Bronchial epithelial cell (primary cell): ENCODE measurements around the gene HIVEP3. TPM values are rescaled to one million over a fixed set of nuclear protein-coding genes. Genes with fewer than 3 reads are reported as not detected.

Experiments
- DNase-seq: peaks from one replicate; pipeline ENCODE4 v3.0.0-alpha.2; 2010; ENCODE audit warnings: low read depth
- FAIRE-seq: peaks from 2 replicates; lab custom pipeline; 2011; peaks lifted over from hg19 to GRCh38; lab: Jason Lieb, UNC
- H3K27me3 ChIP-seq: 2 replicates; pipeline ENCODE4 v1.5.1; 2011; ENCODE audit warnings: low read length; ENCODE audit not compliant: control insufficient read depth, insufficient read depth
- H3K36me3 ChIP-seq: 2 replicates; pipeline ENCODE4 v1.5.1; 2011; ENCODE audit warnings: low read length; ENCODE audit not compliant: control insufficient read depth, insufficient read depth
- H3K4me3 ChIP-seq: 2 replicates; pipeline ENCODE4 v1.5.1; 2011; ENCODE audit warnings: mild to moderate bottlenecking, low read depth, low read length, control low read depth
- total RNA-seq: library from RNA; depleted of rRNA; stranded (reverse); fragments of >200 nt; gene quantifications from 2 replicates; pipeline ENCODE4 v1.2.1, GENCODE V29; 2014
- TF ChIP-seq, protein P1 (sequence below): IDR thresholded peaks from 2 replicates; pipeline ENCODE4 v1.5.1; 2011; ENCODE audit warnings: mild to moderate bottlenecking, moderate library complexity, low read length, control low read depth, inconsistent platforms; ENCODE audit not compliant: insufficient read depth, severe bottlenecking

HIVEP3 gene
- total RNA-seq, 1 donor from 2014 or later: under 0.01 TPM

DNA sequence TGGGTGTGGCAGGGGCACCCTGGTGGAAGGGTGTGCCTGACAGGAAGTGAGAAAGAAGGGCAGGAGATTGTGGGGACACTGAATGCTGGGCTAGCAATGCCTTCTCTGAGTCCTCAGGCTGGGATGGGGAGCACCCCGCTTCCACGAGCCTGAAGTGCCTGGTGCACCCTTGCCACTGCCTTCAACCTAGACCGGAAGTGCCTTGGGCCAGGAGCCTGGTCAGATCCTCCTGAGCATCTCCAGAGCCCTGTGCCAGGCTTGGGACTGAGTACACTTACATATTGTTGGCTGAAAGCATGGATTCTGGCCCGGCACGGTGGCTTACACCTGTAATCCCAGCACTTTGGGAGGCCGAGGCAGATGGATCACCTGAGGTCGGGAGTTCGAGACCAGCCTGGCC, 228.4 kb downstream of the HIVEP3 start:
- Histone ChIP-seq H3K27me3 (no peaks in the 10 kb centered on the region), H3K36me3 (no peaks in the 10 kb centered on the region), H3K4me3 (no peak overlapping the region)
- DNase-seq: no peak
- FAIRE-seq: no peak
- TF ChIP-seq, protein P1, sequence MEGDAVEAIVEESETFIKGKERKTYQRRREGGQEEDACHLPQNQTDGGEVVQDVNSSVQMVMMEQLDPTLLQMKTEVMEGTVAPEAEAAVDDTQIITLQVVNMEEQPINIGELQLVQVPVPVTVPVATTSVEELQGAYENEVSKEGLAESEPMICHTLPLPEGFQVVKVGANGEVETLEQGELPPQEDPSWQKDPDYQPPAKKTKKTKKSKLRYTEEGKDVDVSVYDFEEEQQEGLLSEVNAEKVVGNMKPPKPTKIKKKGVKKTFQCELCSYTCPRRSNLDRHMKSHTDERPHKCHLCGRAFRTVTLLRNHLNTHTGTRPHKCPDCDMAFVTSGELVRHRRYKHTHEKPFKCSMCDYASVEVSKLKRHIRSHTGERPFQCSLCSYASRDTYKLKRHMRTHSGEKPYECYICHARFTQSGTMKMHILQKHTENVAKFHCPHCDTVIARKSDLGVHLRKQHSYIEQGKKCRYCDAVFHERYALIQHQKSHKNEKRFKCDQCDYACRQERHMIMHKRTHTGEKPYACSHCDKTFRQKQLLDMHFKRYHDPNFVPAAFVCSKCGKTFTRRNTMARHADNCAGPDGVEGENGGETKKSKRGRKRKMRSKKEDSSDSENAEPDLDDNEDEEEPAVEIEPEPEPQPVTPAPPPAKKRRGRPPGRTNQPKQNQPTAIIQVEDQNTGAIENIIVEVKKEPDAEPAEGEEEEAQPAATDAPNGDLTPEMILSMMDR: no peak

DNA sequence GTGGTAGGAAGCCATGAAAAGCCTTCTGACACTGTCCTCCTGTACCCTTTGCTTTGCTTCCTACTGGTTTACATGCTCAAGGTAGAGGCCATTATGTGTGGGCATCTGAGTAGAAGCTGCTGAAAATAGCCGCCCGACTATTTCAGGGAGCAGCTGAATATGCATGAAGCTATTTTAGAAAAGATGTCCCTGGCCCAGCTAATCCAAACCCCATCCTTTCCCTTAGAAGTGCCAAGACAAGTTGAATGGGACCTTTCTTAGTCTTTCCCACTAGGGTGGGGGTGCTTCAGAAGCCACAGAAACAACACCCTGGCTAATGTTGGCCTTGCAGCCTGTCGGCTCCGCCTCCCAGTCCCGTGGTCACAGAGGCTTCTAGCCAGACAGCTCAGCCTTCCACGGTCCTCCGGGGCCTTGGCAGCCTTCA, 229.2 kb downstream of the HIVEP3 start:
- DNase-seq (no peak), FAIRE-seq (no peak)

DNA sequence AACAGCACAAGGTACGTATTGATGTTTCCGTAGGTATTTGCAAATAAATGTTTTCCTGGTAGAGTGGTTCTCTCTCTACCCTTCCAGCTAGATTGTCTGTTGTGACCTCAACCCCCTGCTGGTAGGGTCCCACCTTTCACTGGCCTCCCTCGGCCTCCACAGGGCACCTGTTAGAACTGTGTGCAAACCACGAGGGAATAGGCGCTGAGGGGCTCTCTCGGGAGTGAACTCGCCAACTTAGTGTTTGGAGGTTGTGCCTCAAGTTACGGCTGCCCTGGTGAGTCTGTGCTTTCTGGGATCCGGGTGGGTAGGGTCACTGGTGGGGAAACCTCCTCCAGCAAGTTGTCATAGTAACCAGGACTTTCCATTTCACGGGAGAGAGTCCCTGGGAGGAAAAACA, 229.6 kb downstream of the HIVEP3 start:
- FAIRE-seq (no peak), DNase-seq (no peak)
- Histone ChIP-seq H3K27me3 (no peaks in the 10 kb centered on the region), H3K36me3 (no peaks in the 10 kb centered on the region), H3K4me3 (no peak overlapping the region)
- TF ChIP-seq, protein P1: no peak

More for the DNA sequence above, 229.2 kb downstream of the HIVEP3 start:
- H3K4me3 ChIP-seq: no peak overlapping the region
- H3K36me3 ChIP-seq: no peaks in the 10 kb centered on the region
- TF ChIP-seq, protein P1: no peak
- no peaks in the 10 kb centered on the region for H3K27me3 ChIP-seq

DNA sequence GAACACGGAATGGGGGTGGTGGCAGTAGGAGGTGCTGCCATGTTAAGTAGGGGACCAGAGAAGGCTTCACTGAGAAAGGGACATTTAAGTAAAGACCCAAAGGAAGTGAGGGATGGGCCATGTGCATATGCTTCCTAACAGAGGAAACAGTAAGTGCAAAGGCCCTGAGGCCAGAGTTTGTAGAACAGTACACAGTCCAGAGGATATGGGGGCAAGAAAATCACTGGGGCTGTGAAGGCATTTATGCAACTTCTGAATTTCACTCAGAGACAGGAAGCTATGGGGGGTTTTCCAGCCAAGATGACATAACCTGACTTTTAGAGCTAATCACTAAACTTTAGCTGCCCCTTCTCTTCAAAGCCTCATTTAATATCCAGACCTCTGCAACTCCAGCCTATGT, 231.7 kb downstream of the HIVEP3 start:
- no peaks in the 10 kb centered on the region for H3K27me3 ChIP-seq
- no peak for DNase-seq
- FAIRE-seq: no peak
- no peak overlapping the region for H3K4me3 ChIP-seq
- no peaks in the 10 kb centered on the region for H3K36me3 ChIP-seq
- TF ChIP-seq, protein P1: no peak

DNA sequence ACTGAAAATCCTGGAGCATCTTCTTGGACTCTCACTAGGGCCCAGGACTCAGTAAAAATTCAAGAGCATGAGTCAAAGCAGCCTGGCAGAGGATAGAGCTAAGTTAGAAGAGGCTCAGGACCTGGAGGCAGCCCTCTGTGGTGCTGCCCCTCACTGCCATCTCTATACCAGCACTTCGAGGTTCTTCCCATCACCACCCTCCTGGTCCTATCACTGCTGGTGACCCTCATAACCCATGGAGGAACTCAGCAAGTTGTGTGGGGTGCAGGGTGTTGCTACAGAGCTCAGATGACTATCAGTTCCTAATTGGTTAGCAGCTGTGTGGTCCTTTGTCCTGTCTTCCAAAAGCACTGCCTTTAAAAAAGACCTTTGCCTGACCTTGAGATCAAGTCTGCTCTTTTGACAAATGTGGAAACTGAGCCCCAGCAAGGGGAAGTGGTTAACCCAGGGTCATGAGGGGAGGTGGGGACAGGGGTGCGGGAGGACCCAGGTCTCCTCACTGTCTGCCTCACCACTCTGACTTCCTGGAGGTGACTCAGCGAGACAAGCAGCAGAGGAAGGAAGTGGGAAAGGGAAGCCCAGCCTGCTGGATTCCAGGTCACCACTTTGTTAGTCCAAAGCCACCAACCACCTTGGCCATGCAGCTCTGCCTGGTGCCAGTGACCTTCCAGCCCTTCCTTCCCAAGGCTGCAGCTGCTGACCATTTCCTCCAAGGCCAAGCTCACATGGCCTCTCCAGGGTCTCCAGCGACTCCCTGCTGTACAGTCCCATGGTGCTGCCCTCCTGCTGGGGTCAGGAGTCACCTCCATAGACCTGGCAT, 234.8 kb downstream of the HIVEP3 start:
- Histone ChIP-seq H3K4me3 (no peak overlapping the region), H3K27me3 (no peaks in the 10 kb centered on the region), H3K36me3 (no peaks in the 10 kb centered on the region)
- FAIRE-seq (peak; percentile 60), DNase-seq (peak; percentile 46)
- TF ChIP-seq, protein P1: no peak
